ENCODE data around the gene CDH2.

DNA sequence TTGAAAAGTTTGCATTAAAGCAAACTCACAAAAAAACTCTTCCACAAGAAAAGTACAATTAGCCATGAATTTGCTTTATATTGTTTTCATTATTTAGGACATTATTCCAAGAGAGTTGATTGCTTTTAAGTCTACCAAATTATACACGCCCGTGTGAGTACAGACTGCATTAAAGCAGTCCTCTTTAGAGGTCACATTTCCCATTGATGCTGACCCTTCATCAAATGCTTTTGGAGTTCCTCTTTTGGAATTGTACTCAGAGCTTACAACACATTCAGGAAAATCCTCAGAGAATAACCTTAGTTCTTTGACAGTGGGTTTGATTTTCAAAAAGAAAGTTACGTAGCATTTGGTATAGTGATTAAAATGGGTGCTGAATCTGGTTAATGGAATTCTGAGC, 256.1 kb downstream of the CDH2 start:
- TF ChIP-seq YY1 (IDR thresholded peaks at IDR 0.05; ENCODE audit: insufficient read depth, insufficient read length) (no peak), SUZ12 (IDR thresholded peaks at IDR 0.05; ENCODE audit: extremely low read depth, insufficient read depth, insufficient read length) (no peak)

Measured in NT2/D1 (cell line).